WTC11 (cell line): ENCODE data around the gene KRT6C. TPM values are rescaled to one million over a fixed set of nuclear protein-coding genes. Genes with fewer than 3 reads are reported as not detected.

Experiments used
- ATAC-seq: fragments of 200-7000 bp; cut with Tn5 transposase; 2 replicates; pipeline ENCODE4 v1.10.0; 2021; ENCODE audit warnings: mild to moderate bottlenecking, moderate library complexity
- CTCF ChIA-PET: fragments of 300-600 bp; sonication (Branson Sonifier 250); formaldehyde crosslinking; loops from one replicate; lab custom pipeline; 2021; ENCODE audit warnings: antibody characterized with exemption; lab: Charles Lee
- POLR2A ChIA-PET: fragments of 350-600 bp; sonication (Branson Sonifier 250); formaldehyde crosslinking; loops from one replicate; lab custom pipeline; 2021; ENCODE audit warnings: antibody characterized with exemption; lab: Charles Lee
- DNase-seq: peaks from one replicate; pipeline ENCODE4 v3.0.0; 2021; ENCODE audit warnings: low spot score
- H3K27ac Mint-ChIP-seq: 2 replicates; pipeline ENCODE4 v1.8.0; 2021; ENCODE audit warnings: mixed read lengths
- H3K27me3 Mint-ChIP-seq: 2 replicates; pipeline ENCODE4 v1.8.0; 2021; ENCODE audit warnings: low read depth, mild to moderate bottlenecking, moderate library complexity, mixed read lengths
- H3K36me3 Mint-ChIP-seq: 2 replicates; pipeline ENCODE4 v1.8.0; 2021; ENCODE audit warnings: mixed read lengths
- H3K4me1 Mint-ChIP-seq: 2 replicates; pipeline ENCODE4 v1.8.0; 2022; ENCODE audit warnings: mixed read lengths
- H3K4me3 Mint-ChIP-seq: 2 replicates; pipeline ENCODE4 v1.8.0; 2021; ENCODE audit warnings: mild to moderate bottlenecking, moderate library complexity, mixed read lengths
- H3K9me3 Mint-ChIP-seq: 2 replicates; pipeline ENCODE4 v1.8.0; 2021; ENCODE audit warnings: mixed read lengths
- ETV6 ChIP-seq: sonication (generic); formaldehyde crosslinking; IDR thresholded peaks from 2 replicates; pipeline ENCODE4 v1.8.1; 2022; ENCODE audit warnings: mild to moderate bottlenecking, missing genetic modification reagents
- KAT7 ChIP-seq: sonication (generic); formaldehyde crosslinking; IDR thresholded peaks from 2 replicates; pipeline ENCODE4 v1.8.1; 2023; ENCODE audit warnings: missing genetic modification reagents, mild to moderate bottlenecking, borderline replicate concordance
- OVOL2 ChIP-seq: fragments of 250-450 bp; sonication (Bioruptor Pico); IDR thresholded peaks from 2 replicates; pipeline ENCODE4 v1.9.0; 2021; ENCODE audit warnings: mild to moderate bottlenecking, borderline replicate concordance
- ZNF121 ChIP-seq: sonication (generic); formaldehyde crosslinking; IDR thresholded peaks from 2 replicates; pipeline ENCODE4 v1.8.0; 2023; ENCODE audit warnings: missing genetic modification reagents
- ZNF219 ChIP-seq: sonication (generic); formaldehyde crosslinking; IDR thresholded peaks from 2 replicates; pipeline ENCODE4 v1.8.0; 2023; ENCODE audit warnings: missing genetic modification reagents, mild to moderate bottlenecking, borderline replicate concordance
- ZNF317 ChIP-seq: sonication (generic); formaldehyde crosslinking; IDR thresholded peaks from 2 replicates; pipeline ENCODE4 v1.8.1; 2023; ENCODE audit warnings: low read depth, mild to moderate bottlenecking, moderate library complexity, missing genetic modification reagents, borderline replicate concordance
- ZNF671 ChIP-seq: fragments of 250-450 bp; sonication (Bioruptor Pico); IDR thresholded peaks from 2 replicates; pipeline ENCODE4 v1.8.0; 2021; ENCODE audit warnings: mild to moderate bottlenecking
- total RNA-seq: library from RNA; stranded (reverse); gene quantifications from 3 replicates; pipeline ENCODE4 v1.2.3, GENCODE V29; 2021
- TF ChIP-seq, protein P1 (sequence below): fragments of 200-600 bp; IDR thresholded peaks from 2 replicates; pipeline ENCODE4 v1.8.0; 2022; ENCODE audit warnings: antibody characterized with exemption
- TF ChIP-seq, protein P2 (sequence below): sonication (generic); formaldehyde crosslinking; conservative IDR thresholded peaks from 2 replicates; pipeline ENCODE4 v1.8.1; 2023; ENCODE audit warnings: mild to moderate bottlenecking, low read depth, missing genetic modification reagents, moderate library complexity
- TF ChIP-seq, protein P3 (sequence below): sonication (generic); formaldehyde crosslinking; IDR thresholded peaks from 2 replicates; pipeline ENCODE4 v1.8.1; 2022; ENCODE audit warnings: low read depth, missing genetic modification reagents, borderline replicate concordance
- TF ChIP-seq, protein P4 (sequence below): sonication (generic); formaldehyde crosslinking; IDR thresholded peaks from 2 replicates; pipeline ENCODE4 v1.8.0; 2023; ENCODE audit warnings: missing genetic modification reagents
- TF ChIP-seq, protein P5 (sequence below): sonication (generic); formaldehyde crosslinking; IDR thresholded peaks from 2 replicates; pipeline ENCODE4 v1.8.0; 2022; ENCODE audit warnings: mild to moderate bottlenecking, missing genetic modification reagents
- TF ChIP-seq, protein P6 (sequence below): sonication (generic); formaldehyde crosslinking; IDR thresholded peaks from 2 replicates; pipeline ENCODE4 v1.8.0; 2022; ENCODE audit warnings: mild to moderate bottlenecking, missing genetic modification reagents
- TF ChIP-seq, protein P7 (sequence below): sonication (generic); formaldehyde crosslinking; IDR thresholded peaks from 2 replicates; pipeline ENCODE4 v1.8.0; 2023; ENCODE audit warnings: missing genetic modification reagents, mild to moderate bottlenecking, borderline replicate concordance

KRT6C gene
- total RNA-seq, 1 experiment from 2014 or later = not detected

DNA sequence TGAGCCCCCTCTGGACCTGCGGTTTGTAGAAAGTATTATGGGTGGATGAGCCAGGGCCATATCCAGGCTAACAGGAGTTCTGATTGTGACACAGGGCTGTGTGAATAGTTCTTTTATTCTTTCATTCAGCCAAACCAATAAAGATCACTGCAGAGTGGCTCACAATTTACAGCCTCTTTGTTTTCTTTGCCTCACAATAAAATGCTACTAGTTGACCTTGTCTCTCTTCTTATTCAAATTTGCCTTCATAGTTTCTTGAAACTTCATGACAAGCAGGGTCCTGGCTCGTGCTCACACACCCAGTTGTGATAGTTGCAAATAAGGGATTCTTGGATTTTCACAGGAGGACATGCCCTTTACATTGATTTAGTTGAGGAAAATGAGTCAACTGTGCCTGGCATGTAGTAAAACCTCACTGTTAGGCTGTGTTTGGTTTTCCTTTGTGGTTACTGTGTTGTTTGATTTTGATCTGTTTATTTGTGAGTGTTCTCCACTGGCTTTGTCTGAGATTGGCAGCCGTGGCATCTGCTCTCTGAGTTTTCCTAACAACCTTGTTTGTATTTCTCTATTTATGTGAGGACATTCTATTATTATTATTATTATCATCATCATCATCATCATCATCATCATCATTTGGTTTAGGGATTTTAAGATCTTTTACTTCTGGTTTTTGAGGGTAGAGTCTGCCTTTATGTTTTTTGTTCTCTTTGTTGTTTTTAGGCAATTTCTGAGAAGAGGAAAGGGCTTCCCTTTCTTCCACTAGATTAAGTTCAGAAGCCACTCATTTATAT lies 19.0 kb downstream of the KRT6C start (continued):
- TF ChIP-seq, protein P1, sequence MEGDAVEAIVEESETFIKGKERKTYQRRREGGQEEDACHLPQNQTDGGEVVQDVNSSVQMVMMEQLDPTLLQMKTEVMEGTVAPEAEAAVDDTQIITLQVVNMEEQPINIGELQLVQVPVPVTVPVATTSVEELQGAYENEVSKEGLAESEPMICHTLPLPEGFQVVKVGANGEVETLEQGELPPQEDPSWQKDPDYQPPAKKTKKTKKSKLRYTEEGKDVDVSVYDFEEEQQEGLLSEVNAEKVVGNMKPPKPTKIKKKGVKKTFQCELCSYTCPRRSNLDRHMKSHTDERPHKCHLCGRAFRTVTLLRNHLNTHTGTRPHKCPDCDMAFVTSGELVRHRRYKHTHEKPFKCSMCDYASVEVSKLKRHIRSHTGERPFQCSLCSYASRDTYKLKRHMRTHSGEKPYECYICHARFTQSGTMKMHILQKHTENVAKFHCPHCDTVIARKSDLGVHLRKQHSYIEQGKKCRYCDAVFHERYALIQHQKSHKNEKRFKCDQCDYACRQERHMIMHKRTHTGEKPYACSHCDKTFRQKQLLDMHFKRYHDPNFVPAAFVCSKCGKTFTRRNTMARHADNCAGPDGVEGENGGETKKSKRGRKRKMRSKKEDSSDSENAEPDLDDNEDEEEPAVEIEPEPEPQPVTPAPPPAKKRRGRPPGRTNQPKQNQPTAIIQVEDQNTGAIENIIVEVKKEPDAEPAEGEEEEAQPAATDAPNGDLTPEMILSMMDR = no peak
- TF ChIP-seq, protein P2, sequence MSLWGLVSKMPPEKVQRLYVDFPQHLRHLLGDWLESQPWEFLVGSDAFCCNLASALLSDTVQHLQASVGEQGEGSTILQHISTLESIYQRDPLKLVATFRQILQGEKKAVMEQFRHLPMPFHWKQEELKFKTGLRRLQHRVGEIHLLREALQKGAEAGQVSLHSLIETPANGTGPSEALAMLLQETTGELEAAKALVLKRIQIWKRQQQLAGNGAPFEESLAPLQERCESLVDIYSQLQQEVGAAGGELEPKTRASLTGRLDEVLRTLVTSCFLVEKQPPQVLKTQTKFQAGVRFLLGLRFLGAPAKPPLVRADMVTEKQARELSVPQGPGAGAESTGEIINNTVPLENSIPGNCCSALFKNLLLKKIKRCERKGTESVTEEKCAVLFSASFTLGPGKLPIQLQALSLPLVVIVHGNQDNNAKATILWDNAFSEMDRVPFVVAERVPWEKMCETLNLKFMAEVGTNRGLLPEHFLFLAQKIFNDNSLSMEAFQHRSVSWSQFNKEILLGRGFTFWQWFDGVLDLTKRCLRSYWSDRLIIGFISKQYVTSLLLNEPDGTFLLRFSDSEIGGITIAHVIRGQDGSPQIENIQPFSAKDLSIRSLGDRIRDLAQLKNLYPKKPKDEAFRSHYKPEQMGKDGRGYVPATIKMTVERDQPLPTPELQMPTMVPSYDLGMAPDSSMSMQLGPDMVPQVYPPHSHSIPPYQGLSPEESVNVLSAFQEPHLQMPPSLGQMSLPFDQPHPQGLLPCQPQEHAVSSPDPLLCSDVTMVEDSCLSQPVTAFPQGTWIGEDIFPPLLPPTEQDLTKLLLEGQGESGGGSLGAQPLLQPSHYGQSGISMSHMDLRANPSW (CRISPR knock-in tag) = no peak
- TF ChIP-seq ZNF317 (CRISPR knock-in tag) = no peak
- TF ChIP-seq ZNF121 (CRISPR knock-in tag) = no peak
- TF ChIP-seq ETV6 (CRISPR knock-in tag) = no peak

DNA sequence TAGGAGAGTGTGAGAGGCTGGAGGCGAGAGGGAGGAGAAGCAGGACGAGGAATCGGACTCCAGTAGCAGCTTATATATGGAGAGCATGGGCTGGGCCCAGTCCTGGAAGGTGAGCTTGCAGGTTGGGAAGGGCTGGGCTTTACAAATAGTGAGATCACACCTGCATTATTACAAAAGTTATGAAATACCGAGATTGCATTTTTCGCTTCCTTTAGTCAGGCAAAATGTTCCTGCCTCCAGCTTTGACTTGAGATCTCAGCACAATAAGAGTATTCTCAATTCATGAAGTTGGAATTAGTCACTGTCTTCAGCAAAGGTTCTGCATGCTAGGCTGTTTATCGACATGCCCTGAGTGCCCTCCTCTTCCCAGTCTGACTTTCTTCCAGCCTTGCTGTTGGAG lies 21.5 kb downstream of the KRT6C start, which contains the start of gene KRT6B:
KRT6B (minus strand) TSS at position 46 of the 400 bp plus-strand sequence. CDS start 68 bp downstream, outside the sequence.
- Mint-ChIP-seq H3K9me3 (peaks cover 22% of the 10 kb centered on the region), H3K27ac (no peak within 1 kb of the TSS), H3K36me3 (peaks cover 8% of the 10 kb centered on the region), H3K27me3 (no peaks in the 10 kb centered on the region; the same call in none of the 2 replicates), H3K4me1 (peaks cover 14% of the 10 kb centered on the region), H3K4me3 (no peak within 1 kb of the TSS)
- no peak for ATAC-seq
- no peak for DNase-seq
- ChIA-PET CTCF (no interaction called here), POLR2A (no interaction called here)
- no peak for TF ChIP-seq ZNF317 (CRISPR knock-in tag)
- TF ChIP-seq, protein P3, sequence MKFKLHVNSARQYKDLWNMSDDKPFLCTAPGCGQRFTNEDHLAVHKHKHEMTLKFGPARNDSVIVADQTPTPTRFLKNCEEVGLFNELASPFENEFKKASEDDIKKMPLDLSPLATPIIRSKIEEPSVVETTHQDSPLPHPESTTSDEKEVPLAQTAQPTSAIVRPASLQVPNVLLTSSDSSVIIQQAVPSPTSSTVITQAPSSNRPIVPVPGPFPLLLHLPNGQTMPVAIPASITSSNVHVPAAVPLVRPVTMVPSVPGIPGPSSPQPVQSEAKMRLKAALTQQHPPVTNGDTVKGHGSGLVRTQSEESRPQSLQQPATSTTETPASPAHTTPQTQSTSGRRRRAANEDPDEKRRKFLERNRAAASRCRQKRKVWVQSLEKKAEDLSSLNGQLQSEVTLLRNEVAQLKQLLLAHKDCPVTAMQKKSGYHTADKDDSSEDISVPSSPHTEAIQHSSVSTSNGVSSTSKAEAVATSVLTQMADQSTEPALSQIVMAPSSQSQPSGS (CRISPR knock-in tag) = no peak
- no peak for TF ChIP-seq ZNF671 (CRISPR knock-in tag)
- TF ChIP-seq ZNF219 (CRISPR knock-in tag) = no peak
- TF ChIP-seq KAT7 = no peak
- TF ChIP-seq, protein P4, sequence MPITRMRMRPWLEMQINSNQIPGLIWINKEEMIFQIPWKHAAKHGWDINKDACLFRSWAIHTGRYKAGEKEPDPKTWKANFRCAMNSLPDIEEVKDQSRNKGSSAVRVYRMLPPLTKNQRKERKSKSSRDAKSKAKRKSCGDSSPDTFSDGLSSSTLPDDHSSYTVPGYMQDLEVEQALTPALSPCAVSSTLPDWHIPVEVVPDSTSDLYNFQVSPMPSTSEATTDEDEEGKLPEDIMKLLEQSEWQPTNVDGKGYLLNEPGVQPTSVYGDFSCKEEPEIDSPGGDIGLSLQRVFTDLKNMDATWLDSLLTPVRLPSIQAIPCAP (CRISPR knock-in tag) = no peak
- TF ChIP-seq, protein P5, sequence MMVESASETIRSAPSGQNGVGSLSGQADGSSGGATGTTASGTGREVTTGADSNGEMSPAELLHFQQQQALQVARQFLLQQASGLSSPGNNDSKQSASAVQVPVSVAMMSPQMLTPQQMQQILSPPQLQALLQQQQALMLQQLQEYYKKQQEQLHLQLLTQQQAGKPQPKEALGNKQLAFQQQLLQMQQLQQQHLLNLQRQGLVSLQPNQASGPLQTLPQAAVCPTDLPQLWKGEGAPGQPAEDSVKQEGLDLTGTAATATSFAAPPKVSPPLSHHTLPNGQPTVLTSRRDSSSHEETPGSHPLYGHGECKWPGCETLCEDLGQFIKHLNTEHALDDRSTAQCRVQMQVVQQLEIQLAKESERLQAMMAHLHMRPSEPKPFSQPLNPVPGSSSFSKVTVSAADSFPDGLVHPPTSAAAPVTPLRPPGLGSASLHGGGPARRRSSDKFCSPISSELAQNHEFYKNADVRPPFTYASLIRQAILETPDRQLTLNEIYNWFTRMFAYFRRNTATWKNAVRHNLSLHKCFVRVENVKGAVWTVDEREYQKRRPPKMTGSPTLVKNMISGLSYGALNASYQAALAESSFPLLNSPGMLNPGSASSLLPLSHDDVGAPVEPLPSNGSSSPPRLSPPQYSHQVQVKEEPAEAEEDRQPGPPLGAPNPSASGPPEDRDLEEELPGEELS = no peak
- TF ChIP-seq OVOL2 (CRISPR knock-in tag) = no peak
- TF ChIP-seq, protein P6, sequence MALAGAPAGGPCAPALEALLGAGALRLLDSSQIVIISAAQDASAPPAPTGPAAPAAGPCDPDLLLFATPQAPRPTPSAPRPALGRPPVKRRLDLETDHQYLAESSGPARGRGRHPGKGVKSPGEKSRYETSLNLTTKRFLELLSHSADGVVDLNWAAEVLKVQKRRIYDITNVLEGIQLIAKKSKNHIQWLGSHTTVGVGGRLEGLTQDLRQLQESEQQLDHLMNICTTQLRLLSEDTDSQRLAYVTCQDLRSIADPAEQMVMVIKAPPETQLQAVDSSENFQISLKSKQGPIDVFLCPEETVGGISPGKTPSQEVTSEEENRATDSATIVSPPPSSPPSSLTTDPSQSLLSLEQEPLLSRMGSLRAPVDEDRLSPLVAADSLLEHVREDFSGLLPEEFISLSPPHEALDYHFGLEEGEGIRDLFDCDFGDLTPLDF (CRISPR knock-in tag) = no peak
- TF ChIP-seq, protein P7, sequence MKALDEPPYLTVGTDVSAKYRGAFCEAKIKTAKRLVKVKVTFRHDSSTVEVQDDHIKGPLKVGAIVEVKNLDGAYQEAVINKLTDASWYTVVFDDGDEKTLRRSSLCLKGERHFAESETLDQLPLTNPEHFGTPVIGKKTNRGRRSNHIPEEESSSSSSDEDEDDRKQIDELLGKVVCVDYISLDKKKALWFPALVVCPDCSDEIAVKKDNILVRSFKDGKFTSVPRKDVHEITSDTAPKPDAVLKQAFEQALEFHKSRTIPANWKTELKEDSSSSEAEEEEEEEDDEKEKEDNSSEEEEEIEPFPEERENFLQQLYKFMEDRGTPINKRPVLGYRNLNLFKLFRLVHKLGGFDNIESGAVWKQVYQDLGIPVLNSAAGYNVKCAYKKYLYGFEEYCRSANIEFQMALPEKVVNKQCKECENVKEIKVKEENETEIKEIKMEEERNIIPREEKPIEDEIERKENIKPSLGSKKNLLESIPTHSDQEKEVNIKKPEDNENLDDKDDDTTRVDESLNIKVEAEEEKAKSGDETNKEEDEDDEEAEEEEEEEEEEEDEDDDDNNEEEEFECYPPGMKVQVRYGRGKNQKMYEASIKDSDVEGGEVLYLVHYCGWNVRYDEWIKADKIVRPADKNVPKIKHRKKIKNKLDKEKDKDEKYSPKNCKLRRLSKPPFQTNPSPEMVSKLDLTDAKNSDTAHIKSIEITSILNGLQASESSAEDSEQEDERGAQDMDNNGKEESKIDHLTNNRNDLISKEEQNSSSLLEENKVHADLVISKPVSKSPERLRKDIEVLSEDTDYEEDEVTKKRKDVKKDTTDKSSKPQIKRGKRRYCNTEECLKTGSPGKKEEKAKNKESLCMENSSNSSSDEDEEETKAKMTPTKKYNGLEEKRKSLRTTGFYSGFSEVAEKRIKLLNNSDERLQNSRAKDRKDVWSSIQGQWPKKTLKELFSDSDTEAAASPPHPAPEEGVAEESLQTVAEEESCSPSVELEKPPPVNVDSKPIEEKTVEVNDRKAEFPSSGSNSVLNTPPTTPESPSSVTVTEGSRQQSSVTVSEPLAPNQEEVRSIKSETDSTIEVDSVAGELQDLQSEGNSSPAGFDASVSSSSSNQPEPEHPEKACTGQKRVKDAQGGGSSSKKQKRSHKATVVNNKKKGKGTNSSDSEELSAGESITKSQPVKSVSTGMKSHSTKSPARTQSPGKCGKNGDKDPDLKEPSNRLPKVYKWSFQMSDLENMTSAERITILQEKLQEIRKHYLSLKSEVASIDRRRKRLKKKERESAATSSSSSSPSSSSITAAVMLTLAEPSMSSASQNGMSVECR (CRISPR knock-in tag) = no peak
